Stimulated activated CD4-positive, alpha-beta T cell treated with anti-CD3 and anti-CD28 coated beads, Interleukin-4, amount 100 ng/mL, for 24 hours (primary cell): ENCODE measurements around the gene KCTD12.

ENCODE experiments used
- DNase-seq: peaks from one replicate; pipeline ENCODE4 v3.0.0-alpha.2; 2020

Gene KCTD12

GRCh38 chr13:76853481-76853880, 32.7 kb downstream of the KCTD12 start:
- no peak for DNase-seq

GRCh38 chr13:76852986-76853385, 33.2 kb downstream of the KCTD12 start:
- DNase-seq, result no peak

- no peak for DNase-seq
These were observed 34.2 kb downstream of the KCTD12 start for GRCh38 chr13:76851961-76852360.

- DNase-seq, result no peak
These were observed 36.7 kb downstream of the KCTD12 start for GRCh38 chr13:76849493-76849892.

GRCh38 chr13:76848596-76848995, 37.6 kb downstream of the KCTD12 start:
- no peak for DNase-seq

GRCh38 chr13:76846363-76846762, 39.8 kb downstream of the KCTD12 start:
- DNase-seq, result no peak

- no peak for DNase-seq
These were observed 40.3 kb downstream of the KCTD12 start for GRCh38 chr13:76845865-76846264.

- DNase-seq, result no peak
These were observed 40.8 kb downstream of the KCTD12 start for GRCh38 chr13:76845367-76845766.

GRCh38 chr13:76837801-76838200, 48.4 kb downstream of the KCTD12 start:
- DNase-seq, result no peak

GRCh38 chr13:76836311-76836710, 49.9 kb downstream of the KCTD12 start:
- no peak for DNase-seq

- no peak for DNase-seq
These were observed 52.7 kb downstream of the KCTD12 start for GRCh38 chr13:76833441-76833954.

- DNase-seq, result no peak
These were observed 53.8 kb downstream of the KCTD12 start for GRCh38 chr13:76832258-76832988.

- no peak for DNase-seq
These were observed 55.4 kb downstream of the KCTD12 start for GRCh38 chr13:76830805-76831204.
